Urothelium cell line (cell line): Measurements from ENCODE around the gene TCF3.
A peak's percentile ranks its signal among the peaks of the same experiment; 100 is the strongest.

Experiments
- DNase-seq: peaks from one replicate; pipeline ENCODE4 v3.0.0; 2011; ENCODE audit warnings: low spot score, mixed read lengths
- FAIRE-seq: peaks from 2 replicates; lab custom pipeline; 2011; peaks lifted over from hg19 to GRCh38; lab: Jason Lieb, UNC

The TCF3 gene

DNA sequence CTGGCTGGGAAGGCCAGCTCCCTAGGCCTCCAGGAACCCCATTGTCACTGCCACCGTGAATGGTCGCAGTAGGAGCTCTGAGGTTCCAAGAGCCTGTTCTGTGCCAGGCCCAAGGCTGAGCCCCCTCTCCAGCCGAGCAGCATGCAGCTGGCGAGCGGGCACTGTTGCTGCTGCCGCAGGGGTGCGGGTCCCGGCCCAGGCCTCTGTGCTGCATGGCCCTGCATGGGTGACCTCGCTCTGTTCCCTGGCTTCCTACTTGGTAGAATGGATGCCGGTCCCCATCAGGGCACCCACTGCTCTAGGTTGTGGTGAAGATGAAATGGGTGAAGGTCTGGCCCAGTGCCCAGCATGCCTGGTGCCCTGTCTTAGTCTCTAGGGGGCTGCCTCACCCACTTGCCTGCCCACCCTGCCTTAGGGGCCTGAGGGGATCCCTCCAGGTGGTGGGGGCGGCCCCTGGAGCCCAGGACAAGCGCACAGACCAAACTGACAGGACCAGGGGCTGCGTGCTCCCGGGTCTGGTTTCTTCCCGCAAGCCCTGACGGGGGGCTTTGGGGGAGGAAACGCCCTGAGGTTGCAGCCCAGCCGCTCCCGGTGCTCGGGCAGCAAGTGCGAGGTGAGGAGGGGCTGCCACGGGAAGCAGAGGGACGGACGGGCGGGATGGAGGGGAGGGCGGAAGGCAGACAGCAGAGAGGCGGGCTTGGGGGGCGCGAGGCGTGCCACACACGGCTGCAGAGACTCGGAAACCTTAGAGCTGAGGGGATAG, 38.4 kb downstream of the TCF3 start:
- FAIRE-seq, result no peak
- DNase-seq, result no peak

GRCh38 chr19:1613146-1613545, 39.3 kb downstream of the TCF3 start:
- DNase-seq, result no peak
- no peak for FAIRE-seq

- FAIRE-seq (peak; percentile 89), DNase-seq (no peak)
These were observed 40.0 kb downstream of the TCF3 start for GRCh38 chr19:1612114-1613086.

DNA sequence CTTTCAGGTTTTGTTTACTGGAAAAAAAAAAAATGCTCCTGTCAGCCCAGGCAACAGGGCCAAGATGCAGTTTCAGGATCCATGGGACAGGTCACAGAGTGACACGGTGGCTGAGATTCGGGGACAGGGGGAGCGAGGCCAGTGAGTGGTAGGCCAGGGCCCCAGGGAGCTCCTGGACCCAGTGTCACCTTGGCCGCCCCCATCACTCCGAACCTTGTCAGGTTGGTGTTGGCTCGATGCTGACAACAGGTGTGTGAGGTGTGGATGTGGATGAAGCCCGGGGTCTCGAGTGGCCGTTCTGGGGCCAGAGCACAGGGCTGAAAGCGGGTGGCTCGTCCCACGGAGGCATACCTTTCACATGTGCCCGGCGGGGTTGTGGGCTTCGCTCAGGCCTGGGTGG, 41.1 kb downstream of the TCF3 start:
- FAIRE-seq (no peak), DNase-seq (no peak)

- DNase-seq (no peak), FAIRE-seq (no peak)
These were observed 41.8 kb downstream of the TCF3 start for GRCh38 chr19:1610579-1610978.

DNA sequence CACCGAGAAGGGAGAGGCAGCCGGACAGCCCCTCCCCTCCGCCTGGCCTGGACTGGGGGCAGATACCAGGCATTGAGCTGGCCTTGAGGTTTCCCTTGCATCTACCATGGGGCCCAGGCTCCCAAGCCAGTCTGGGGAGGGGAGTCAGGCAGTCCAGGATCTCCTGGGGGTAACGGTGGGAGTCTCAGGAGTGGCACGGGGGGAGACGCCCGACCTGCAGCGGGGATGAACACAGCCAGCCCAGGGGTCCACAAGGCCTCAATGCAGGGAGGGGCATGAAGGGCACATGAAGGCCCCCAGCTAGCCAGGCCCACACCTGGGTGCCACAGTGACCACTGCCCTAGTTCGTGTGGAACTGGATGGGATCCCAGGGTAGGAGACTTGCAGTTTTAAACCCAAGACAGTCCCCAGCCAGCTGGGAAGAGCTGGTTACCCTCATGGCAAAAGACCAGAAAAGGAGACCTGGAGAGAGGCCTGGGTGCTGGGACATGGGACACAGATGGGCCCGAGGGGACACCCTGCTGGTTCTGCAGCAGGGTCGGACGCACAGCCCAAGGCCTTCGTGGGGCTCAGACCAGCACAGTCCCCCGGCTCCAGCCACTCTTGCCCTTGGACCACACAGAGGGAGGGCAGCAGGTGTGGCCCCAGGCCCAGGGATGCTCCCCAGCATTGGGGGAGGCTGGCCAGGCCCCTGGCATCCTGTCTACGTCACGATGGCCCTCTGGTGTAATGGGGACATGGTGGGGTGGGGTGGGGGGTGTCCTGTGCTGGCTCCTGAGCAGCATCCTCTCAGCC, 42.5 kb downstream of the TCF3 start:
- DNase-seq, result no peak
- FAIRE-seq, result no peak

GRCh38 chr19:1609103-1609396, 43.4 kb downstream of the TCF3 start:
- FAIRE-seq (no peak), DNase-seq (no peak)

DNA sequence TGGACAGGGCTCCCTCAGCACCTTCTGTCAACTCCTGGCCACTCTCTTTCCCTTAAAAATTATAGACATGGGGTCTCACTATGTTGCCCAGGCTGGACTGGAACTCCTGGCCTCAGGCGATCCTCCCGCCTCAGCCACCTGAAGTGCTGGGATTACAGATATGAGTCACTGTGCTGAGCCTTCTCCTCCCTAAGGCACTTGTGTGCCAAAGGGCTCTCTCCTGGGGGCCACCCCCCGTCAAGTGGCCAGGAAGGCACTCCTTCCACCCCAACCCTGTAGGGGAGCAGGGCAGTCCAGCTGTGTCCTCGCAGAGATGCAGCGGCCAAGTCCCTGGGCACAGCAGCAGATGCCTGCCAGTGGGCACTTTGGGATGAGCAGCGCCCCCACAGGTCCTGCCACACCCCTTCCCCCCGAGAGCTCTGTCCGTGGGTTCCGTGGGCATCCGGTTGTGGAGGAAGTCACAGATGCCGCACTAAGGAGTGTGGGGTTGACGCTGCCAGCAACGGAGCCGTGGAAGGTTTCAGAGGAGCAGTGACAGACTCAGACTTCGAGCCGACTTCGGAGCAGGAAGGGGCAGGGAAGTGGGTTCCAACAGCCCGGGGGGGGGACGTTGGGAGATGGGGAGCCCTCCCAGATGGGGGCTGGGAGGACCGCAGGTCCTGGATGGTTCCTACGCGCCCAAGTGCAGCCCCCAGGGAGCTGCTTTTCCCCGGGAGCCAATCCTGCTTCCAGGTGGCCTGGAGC, 43.9 kb downstream of the TCF3 start:
- DNase-seq (no peak), FAIRE-seq (no peak)

DNA sequence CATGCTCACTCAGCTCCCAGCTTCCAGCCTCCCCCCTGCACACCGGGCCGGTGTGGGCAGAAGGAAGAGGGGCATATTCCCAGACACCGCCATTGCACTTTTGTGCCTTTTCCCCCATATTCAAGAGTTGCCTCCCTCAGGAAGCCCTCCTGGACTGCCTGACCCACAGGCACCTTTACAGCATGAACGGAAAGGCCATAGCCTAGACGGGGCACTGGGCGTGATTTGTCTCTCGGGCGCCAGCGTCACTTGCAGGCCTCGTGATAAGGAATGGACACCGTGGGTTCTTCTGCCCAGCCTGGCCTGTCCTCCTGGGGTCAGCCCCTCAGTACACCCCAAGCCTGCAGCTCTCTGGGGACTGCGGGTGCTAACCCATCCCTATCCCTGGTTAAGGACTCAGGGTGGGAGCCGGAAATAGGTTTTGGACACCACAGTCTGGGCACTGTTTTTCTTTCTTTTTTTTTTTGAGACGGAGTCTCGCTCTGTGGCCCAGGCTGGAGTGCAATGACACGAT, 46.2 kb downstream of the TCF3 start:
- FAIRE-seq (no peak), DNase-seq (no peak)

DNA sequence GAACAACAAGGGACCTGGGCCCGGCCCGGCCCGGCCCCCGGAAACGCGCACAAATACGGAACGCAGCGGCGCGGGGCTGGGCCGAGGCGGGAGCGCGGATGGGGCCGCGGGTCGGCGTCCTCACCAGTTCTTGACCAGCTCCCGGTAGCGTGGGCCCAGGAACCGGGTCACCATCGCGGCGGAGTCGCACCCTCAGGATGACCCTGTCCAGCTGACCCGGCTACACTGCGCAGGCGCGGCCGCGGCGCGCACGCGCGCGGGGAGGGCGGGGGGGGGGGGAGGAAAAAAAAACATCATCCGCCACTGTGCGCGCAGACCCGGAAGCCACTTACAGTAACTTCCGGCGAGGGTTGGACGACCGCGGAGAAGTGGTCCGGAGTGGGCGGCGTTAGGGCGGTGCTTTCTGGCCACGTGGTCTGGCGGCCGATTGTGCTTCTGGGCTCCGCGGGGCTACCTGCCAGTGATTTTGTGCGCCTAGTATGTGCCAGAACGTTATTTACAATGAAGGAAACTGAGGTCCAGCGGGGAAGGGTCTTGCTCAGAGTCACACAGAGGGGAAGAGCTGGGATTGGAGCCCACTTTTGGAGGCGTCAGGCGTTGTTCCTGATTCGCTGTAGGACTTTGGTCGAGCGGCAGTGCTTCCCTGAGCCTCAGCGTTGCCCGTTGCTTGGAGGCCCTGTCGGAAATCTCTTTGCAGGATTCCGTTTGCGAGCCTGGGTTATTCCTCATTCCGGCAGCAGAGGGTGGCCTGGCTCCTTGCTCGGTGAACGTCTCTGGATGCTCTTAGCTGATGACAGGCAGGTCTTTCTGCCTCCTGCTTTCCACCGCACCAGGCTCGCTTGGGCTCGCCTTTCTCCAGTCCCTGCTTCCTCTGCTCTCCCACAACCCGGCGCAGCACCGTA, 46.9 kb downstream of the TCF3 start, which contains the start of gene UQCR11:
Gene UQCR11 (minus strand): TSS at position 227 of the 902 bp plus-strand sequence. CDS start 53 bp downstream, at position 174.
- FAIRE-seq, result peak; percentile 50

DNA sequence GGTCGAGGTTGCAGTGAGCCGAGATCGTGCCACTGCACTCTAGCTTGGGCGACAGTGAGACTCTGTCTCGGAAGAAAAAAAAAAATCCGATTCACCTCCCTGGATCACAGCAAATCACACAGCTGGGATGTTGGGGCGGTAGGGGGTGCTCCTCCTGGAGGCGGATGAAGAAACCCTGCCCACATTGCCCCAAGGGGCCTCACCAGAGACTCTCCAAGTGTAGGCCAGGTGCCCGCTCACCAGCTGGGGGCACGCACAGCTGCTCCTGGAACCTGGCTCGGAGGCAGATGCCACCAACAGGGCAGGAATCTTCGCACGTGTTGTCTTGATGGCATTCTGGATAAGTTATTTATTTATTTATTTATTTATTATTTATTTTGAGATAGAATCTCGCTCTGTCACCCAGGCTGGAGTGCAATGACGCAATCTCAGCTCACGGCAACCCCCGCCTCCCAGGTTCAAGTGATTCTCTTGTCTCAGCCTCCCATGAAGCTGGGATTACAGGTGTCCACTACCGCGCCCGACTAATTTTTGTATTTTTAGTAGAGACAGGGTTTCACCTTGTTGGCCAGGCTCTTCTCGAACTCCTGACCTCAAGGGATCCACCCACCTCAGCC, 50.2 kb downstream of the TCF3 start:
- no peak for DNase-seq
- FAIRE-seq, result no peak

More for the DNA sequence above, 46.9 kb downstream of the TCF3 start, which contains the start of gene UQCR11:
- peak; percentile 94 for DNase-seq

DNA sequence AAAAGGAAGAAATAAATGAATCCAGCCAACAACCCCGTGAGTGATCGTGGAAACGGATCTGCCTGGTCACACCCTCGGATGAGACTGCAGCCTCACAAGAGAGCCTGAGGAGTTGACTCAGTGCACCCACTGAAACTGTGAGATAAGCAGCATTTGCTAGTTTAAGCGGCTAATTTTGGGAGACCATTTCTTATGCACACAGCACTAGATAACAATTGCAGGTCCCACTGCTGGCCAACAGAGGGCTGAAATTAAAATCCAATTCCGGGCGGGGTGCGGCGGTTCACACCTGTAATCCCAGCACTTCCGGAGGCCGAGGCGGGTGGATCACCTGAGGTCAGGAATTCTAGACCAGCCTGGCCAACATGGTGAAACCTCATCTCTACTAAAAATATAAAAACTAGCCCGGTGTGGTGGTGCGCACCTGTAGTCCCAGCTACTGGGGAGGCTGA, 50.8 kb downstream of the TCF3 start:
- DNase-seq (no peak), FAIRE-seq (no peak)

- FAIRE-seq (no peak), DNase-seq (no peak)
These were observed 53.0 kb downstream of the TCF3 start for GRCh38 chr19:1599460-1599846.

- no peak for FAIRE-seq
- no peak for DNase-seq
These were observed 53.5 kb downstream of the TCF3 start for GRCh38 chr19:1598777-1599459.

DNA sequence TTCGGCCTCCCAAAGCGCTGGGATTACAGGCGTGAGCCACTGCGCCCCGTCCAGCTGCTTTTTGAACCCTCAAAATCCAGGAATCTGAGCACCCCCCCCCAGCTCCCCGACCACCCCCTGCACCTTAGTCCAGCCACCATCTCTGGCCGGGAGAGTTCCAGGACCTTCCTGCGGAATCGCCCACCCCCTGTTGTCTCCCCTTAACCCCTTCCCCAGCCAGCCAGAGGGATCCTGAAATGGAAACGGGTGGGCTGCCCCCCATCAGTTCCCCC, 59.0 kb downstream of the TCF3 start:
- no peak for FAIRE-seq
- DNase-seq, result no peak

GRCh38 chr19:1592755-1593500, 59.5 kb downstream of the TCF3 start, which contains the start of gene MBD3:
MBD3 (minus strand) TSS chr19:1592865; CDS start chr19:1592631, 234 bp downstream.
- DNase-seq, result peak; percentile 95
- FAIRE-seq, result no peak

DNA sequence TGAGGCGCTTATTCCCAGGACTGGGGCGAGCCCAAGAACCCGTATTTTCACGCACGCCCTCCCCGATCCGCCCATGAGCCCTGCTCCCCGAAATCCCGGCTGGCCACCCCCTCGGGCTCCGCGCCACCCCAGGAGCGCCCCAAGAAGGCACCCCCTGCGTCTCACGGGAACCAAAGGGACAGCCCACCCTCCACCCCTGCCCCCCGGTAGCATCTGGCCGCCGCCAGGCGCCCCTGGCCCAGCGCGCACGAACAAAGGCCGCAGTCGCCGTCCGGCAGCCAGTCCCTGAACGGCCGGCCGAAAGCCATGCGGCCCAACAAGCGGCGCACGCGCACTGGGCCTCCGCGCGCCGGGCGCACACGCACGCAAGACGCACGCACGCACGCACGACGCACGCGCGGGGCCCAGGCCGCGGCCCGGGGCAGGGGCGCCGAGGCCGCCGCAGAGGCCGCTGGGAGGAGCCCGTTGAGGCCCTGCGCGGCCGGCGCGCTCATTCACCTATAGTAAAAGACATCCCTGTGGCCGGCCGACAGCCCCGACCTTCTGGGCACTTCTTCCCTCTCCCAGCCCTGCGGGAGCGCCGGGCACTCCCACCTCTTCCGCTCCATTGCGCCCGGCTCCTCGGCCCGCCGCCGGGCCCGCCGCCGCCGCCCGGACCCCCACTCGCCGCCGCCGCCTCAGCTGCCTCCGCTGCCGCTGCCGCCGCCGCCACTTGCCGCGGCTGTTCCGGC, 60.2 kb downstream of the TCF3 start:
- FAIRE-seq (peak; percentile 70), DNase-seq (peak; percentile 93)
